SK-N-SH (cell line): Measurements from ENCODE around the gene PDLIM5. TPM values are rescaled to one million over a fixed set of nuclear protein-coding genes. Genes with fewer than 3 reads are reported as not detected.

Experiments used
- CTCF ChIA-PET: fragments of 300-600, 350-600 bp; formaldehyde crosslinking; extraction: SDS; loops from one replicate; lab custom pipeline; 2021; lab: Yijun Ruan, JAX
- POLR2A ChIA-PET: fragments of 350-600 bp; sonication (Branson Sonifier 250); formaldehyde crosslinking; extraction: SDS; loops from one replicate; lab custom pipeline; 2020; ENCODE audit warnings: antibody characterized with exemption, inconsistent platforms; lab: Yijun Ruan, JAX
- DNase-seq: peaks from one replicate; pipeline ENCODE4 v3.0.0; 2012
- H2AFZ ChIP-seq: fragments of 200-600 bp; sonication (generic); 2 replicates; pipeline ENCODE4 v1.8.1; 2016; ENCODE audit warnings: antibody characterized with exemption, mild to moderate bottlenecking, low read depth
- H3F3A ChIP-seq: fragments of 200-600 bp; sonication (generic); replicated peaks from 2 replicates; pipeline ENCODE3; 2016; ENCODE audit warnings: antibody characterized with exemption, mild to moderate bottlenecking; ENCODE audit not compliant: insufficient read depth
- H3K27ac ChIP-seq, 2 experiments: fragments of 200-500 bp in 1 of 2; fragments of 200-600 bp in 1 of 2; sonication (Bioruptor generic) in 1 of 2; sonication (generic), shearing (Covaris generic) in 1 of 2; 2 replicates each; pipeline versions ENCODE4 v1.5.1 to v1.6.1; 2014 to 2016; ENCODE audit warnings: low read depth in 2 of 2, inconsistent platforms in 1 of 2, low read length in 1 of 2, mild to moderate bottlenecking in 1 of 2, mixed read lengths in 1 of 2
- H3K27me3 ChIP-seq: fragments of 200-600 bp; sonication (generic), shearing (Covaris generic); 2 replicates; pipeline ENCODE4 v1.6.1; 2016; ENCODE audit warnings: mixed run types; ENCODE audit not compliant: insufficient read depth
- H3K36me3 ChIP-seq, 2 experiments: fragments of 200-500 bp in 1 of 2; fragments of 200-600 bp in 1 of 2; sonication (Bioruptor generic) in 1 of 2; sonication (generic) in 1 of 2; replicated peaks in 1 of 2; 2 replicates each; pipeline versions ENCODE3 to v1.5.1; 2014 to 2016; ENCODE audit warnings: low read length in 1 of 2, mild to moderate bottlenecking in 1 of 2; ENCODE audit not compliant: insufficient read depth in 2 of 2, control insufficient read depth in 1 of 2
- H3K4me1 ChIP-seq, 2 experiments: fragments of 200-500 bp in 1 of 2; fragments of 200-600 bp in 1 of 2; sonication (Bioruptor generic) in 1 of 2; sonication (generic), shearing (Covaris generic) in 1 of 2; 2 replicates each; pipeline versions ENCODE4 v1.5.1 to v1.6.1; 2014 to 2016; ENCODE audit warnings: low read depth in 1 of 2, low read length in 1 of 2, mixed run types in 1 of 2; ENCODE audit not compliant: insufficient read depth in 2 of 2, control insufficient read depth in 1 of 2
- H3K4me2 ChIP-seq: fragments of 200-600 bp; sonication (generic), shearing (Covaris generic); 2 replicates; pipeline ENCODE4 v1.6.1; 2017; ENCODE audit warnings: mixed run types
- H3K4me3 ChIP-seq, 2 experiments: fragments of 200-500 bp in 1 of 2; fragments of 200-600 bp in 1 of 2; sonication (Bioruptor generic) in 1 of 2; sonication (generic), shearing (Covaris generic) in 1 of 2; 2 replicates each; pipeline versions ENCODE4 v1.5.1 to v1.8.1; 2014 to 2016; ENCODE audit warnings: low read depth in 2 of 2, inconsistent platforms in 1 of 2, low read length in 1 of 2, mild to moderate bottlenecking in 1 of 2, mixed read lengths in 1 of 2, moderate library complexity in 1 of 2
- H3K79me2 ChIP-seq: fragments of 200-600 bp; sonication (generic); 2 replicates; pipeline ENCODE4 v1.8.1; 2017; ENCODE audit warnings: mild to moderate bottlenecking; ENCODE audit not compliant: insufficient read depth
- H3K9ac ChIP-seq: fragments of 200-600 bp; sonication (generic); 2 replicates; pipeline ENCODE4 v1.6.1; 2017; ENCODE audit warnings: mixed run types
- H3K9me2 ChIP-seq: fragments of 200-600 bp; sonication (generic); 2 replicates; pipeline ENCODE4 v1.6.1; 2017; ENCODE audit warnings: mixed run types
- H3K9me3 ChIP-seq: fragments of 200-600 bp; sonication (generic); 2 replicates; pipeline ENCODE4 v1.6.1; 2017; ENCODE audit warnings: mixed run types, mild to moderate bottlenecking, moderate library complexity
- H4K20me1 ChIP-seq: fragments of 200-600 bp; sonication (generic); 2 replicates; pipeline ENCODE4 v1.6.1; 2017; ENCODE audit warnings: mild to moderate bottlenecking, mixed run types; ENCODE audit not compliant: insufficient read depth
- ELF1 ChIP-seq: IDR thresholded peaks from 2 replicates; pipeline ENCODE4 v1.4.0; 2012
- FOXM1 ChIP-seq: IDR thresholded peaks from 2 replicates; pipeline ENCODE4 v1.4.0; 2012; ENCODE audit warnings: low read depth, mild to moderate bottlenecking
- GABPA ChIP-seq: IDR thresholded peaks from 2 replicates; pipeline ENCODE4 v1.4.0; 2012; ENCODE audit warnings: low read depth, mild to moderate bottlenecking
- GATA2 ChIP-seq: sonication (generic); formaldehyde crosslinking; IDR thresholded peaks from 2 replicates; pipeline ENCODE4 v1.5.0; 2020; ENCODE audit warnings: mild to moderate bottlenecking, missing genetic modification reagents
- JUND ChIP-seq: IDR thresholded peaks from 2 replicates; pipeline ENCODE4 v1.4.0; 2012
- NFIC ChIP-seq: IDR thresholded peaks from 2 replicates; pipeline ENCODE4 v1.4.0; 2012; ENCODE audit warnings: borderline replicate concordance
- RAD21 ChIP-seq: IDR thresholded peaks from 2 replicates; pipeline ENCODE4 v1.6.1; 2012; ENCODE audit warnings: mild to moderate bottlenecking, low read length
- SMC3 ChIP-seq: IDR thresholded peaks from 2 replicates; pipeline ENCODE4 v1.6.1; 2012; ENCODE audit warnings: low read depth, low read length, improper control_type of control experiment
- TEAD4 ChIP-seq: IDR thresholded peaks from 2 replicates; pipeline ENCODE4 v1.4.0; 2012; ENCODE audit warnings: mild to moderate bottlenecking, borderline replicate concordance; ENCODE audit not compliant: insufficient read depth
- WGBS: methylation state at CpG from one replicate; pipeline ENCODE4 v1.1.6; 2017; ENCODE audit warnings: low lambda C conversion rate; 5-methylcytosine and 5-hydroxymethylcytosine counted together
- polyA plus RNA-seq, 3 experiments: library from polyadenylated mRNA; depleted of rRNA; stranded (reverse); fragments of >200 nt; gene quantifications; 2 replicates each; pipeline ENCODE4 v1.2.3, GENCODE V29; 2012
- TF ChIP-seq, protein P1 (sequence below): IDR thresholded peaks from 2 replicates; pipeline ENCODE4 v1.4.0; 2012; ENCODE audit warnings: low read depth
- TF ChIP-seq, protein P2 (sequence below): fragments of 200-600 bp; sonication (generic); IDR thresholded peaks from 2 replicates; pipeline ENCODE4 v1.6.1; 2017; ENCODE audit warnings: antibody characterized with exemption, mild to moderate bottlenecking, moderate library complexity

Gene PDLIM5
- polyA plus RNA-seq, 1 of the 3 experiments (the other 2 are of a cell fraction): 36.7 TPM

DNA sequence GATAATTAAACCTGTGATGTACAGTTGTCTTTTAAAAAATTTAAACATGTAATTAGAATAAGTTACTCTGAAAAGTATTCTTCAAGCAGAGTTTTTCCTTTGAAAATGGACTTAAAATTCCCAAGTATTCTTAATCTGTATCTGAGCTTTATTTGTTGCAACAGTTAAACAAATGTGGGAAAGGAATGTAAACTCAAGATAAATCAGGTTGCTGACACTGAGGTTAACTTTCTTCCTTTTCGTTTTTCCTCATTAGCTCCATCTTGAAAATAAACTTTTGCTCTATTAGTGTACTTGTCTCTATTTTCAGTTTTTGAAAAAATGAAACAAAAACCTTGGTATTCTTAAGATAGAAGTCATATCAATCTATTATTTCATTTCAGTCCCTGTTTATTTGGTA is 161.5 kb downstream of the PDLIM5 start:
- Histone ChIP-seq H3K27me3 (no peaks in the 10 kb centered on the region), H3K79me2 (peaks cover 10% of the 10 kb centered on the region; the same call in 1 of the 2 replicates), H3F3A (peaks cover 1% of the 10 kb centered on the region), H2AFZ (no peak overlapping the region), H3K9ac (no peak overlapping the region), H3K4me2 (no peak overlapping the region), H3K9me3 (no peaks in the 10 kb centered on the region), H4K20me1 (no peaks in the 10 kb centered on the region), H3K4me3 (no peak overlapping the region), H3K27ac (no peak overlapping the region), H3K9me2 (no peaks in the 10 kb centered on the region), H3K36me3 (peaks cover 0 to 52% of the 10 kb centered on the region in 2 experiments), H3K4me1 (peaks cover 0 to 4% of the 10 kb centered on the region in 2 experiments; a peak in 1 of 4 replicates)
- POLR2A ChIA-PET: no interaction called here
- CTCF ChIA-PET: no interaction called here
- TF ChIP-seq NFIC (no peak), JUND (no peak), ELF1 (no peak)
- WGBS: 88% methylated on average over 1 of the region's 1 CpG
- DNase-seq: no peak

DNA sequence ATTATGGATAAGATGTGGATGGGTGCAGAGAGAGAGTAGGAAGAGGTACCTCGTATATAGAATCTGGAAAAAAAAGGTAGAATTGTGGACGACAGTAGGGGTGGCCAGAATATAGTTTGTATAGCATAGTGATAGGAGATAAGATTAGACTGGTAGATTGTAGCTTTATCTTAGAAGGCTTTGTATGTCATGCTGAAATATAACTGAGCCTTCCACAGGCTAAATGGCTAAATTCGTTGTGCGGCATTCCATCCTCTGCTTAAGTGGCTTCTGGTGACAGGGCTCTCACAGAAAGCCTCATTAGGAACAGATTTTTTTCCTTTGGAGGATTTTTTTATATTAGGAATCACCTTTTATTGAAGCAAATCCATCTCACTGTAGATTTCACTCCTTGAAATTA is 163.7 kb downstream of the PDLIM5 start:
- ChIA-PET POLR2A (no interaction called here), CTCF (interaction anchor here (1.7 kb wide), 1 partner anchor 510 kb away, joined by 3 read pairs; no protein-coding TSS in a partner anchor)
- H3K27me3 ChIP-seq: no peaks in the 10 kb centered on the region
- H3K4me2 ChIP-seq: no peak overlapping the region
- WGBS: 82% methylated on average over 4 of the region's 4 CpGs
- no peak overlapping the region for H2AFZ ChIP-seq
- TF ChIP-seq FOXM1: no peak
- peak; percentile 77 for TF ChIP-seq GATA2 (CRISPR knock-in tag)
- no peak for TF ChIP-seq TEAD4
- no peak overlapping the region; a peak in 1 of 4 replicates for H3K27ac ChIP-seq
- no peak overlapping the region for H3K9ac ChIP-seq
- peaks cover 9% of the 10 kb centered on the region for H3F3A ChIP-seq
- no peak for DNase-seq
- 0 out of 2 replicates have a peak, but pooled peaks cover 3% of the 10 kb centered on the region for H4K20me1 ChIP-seq
- H3K9me2 ChIP-seq: no peaks in the 10 kb centered on the region
- peaks cover 0 to 4% of the 10 kb centered on the region in 2 experiments; a peak in 1 of 4 replicates for H3K4me1 ChIP-seq
- peaks cover 0 to 47% of the 10 kb centered on the region in 2 experiments for H3K36me3 ChIP-seq
- no peak overlapping the region for H3K4me3 ChIP-seq
- no peaks in the 10 kb centered on the region for H3K9me3 ChIP-seq
- H3K79me2 ChIP-seq: peaks cover 10% of the 10 kb centered on the region; the same call in 1 of the 2 replicates

DNA sequence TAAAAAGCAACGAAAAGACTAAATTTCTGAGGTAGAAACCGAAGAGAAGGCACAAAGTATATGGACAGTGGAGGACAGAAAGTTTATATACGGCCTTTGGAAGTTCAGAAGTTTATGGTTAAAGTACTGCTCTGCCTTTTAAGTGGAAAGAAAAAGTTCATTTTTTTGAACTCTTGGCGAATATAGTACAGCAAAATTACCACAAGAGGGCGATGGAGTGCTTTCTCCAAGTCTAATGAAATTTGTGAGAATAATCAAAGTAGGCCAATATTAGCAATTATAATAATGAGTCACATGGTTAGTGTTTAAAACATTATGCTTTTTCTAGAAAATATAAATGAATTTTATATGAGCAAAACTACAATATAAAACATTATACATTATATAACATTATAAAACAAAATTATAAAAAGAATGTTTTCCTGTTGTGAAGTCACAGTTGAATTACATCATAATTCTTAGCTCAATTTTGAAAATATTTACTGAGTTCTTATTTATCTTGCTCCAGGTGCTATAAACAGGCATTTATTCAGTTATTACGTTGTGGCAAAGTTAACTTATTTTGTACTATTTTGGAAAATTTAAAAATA is 169.8 kb downstream of the PDLIM5 start:
- 7% methylated on average over 6 of the region's 6 CpGs for WGBS
- H3K36me3 ChIP-seq: peaks cover 0 to 61% of the 10 kb centered on the region in 2 experiments
- TF ChIP-seq FOXM1 (no peak), RAD21 (peak; percentile 93), GABPA (no peak), SMC3 (peak; percentile 72), NFIC (no peak)
- TF ChIP-seq, protein P1, sequence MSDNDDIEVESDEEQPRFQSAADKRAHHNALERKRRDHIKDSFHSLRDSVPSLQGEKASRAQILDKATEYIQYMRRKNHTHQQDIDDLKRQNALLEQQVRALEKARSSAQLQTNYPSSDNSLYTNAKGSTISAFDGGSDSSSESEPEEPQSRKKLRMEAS: no peak
- TF ChIP-seq, protein P2, sequence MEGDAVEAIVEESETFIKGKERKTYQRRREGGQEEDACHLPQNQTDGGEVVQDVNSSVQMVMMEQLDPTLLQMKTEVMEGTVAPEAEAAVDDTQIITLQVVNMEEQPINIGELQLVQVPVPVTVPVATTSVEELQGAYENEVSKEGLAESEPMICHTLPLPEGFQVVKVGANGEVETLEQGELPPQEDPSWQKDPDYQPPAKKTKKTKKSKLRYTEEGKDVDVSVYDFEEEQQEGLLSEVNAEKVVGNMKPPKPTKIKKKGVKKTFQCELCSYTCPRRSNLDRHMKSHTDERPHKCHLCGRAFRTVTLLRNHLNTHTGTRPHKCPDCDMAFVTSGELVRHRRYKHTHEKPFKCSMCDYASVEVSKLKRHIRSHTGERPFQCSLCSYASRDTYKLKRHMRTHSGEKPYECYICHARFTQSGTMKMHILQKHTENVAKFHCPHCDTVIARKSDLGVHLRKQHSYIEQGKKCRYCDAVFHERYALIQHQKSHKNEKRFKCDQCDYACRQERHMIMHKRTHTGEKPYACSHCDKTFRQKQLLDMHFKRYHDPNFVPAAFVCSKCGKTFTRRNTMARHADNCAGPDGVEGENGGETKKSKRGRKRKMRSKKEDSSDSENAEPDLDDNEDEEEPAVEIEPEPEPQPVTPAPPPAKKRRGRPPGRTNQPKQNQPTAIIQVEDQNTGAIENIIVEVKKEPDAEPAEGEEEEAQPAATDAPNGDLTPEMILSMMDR: peak; percentile 89
- no peaks in the 10 kb centered on the region for H3K4me1 ChIP-seq
- ChIA-PET POLR2A (no interaction called here), CTCF (interaction anchor here (0.6 to 4.0 kb wide), 51 partner anchors 8 to 923 kb away, joined by 3 to 28 read pairs (median 4); no protein-coding TSS in a partner anchor)
- no peaks in the 10 kb centered on the region for H3K9me2 ChIP-seq
- no peaks in the 10 kb centered on the region for H3K9me3 ChIP-seq
- no peaks in the 10 kb centered on the region for H3K27me3 ChIP-seq
- peak; percentile 37 for DNase-seq
- peaks cover 14% of the 10 kb centered on the region for H3F3A ChIP-seq
- peak overlapping the region; percentile 30; the same call in 1 of the 2 replicates for H3K9ac ChIP-seq
- H3K4me3 ChIP-seq: no peak overlapping the region; a peak in 1 of 4 replicates
- H3K27ac ChIP-seq: peak overlapping the region in 1 of 2 experiments; percentile 14; a peak in 1 of 4 replicates
- peak overlapping the region; percentile 59; the same call in 1 of the 2 replicates for H3K4me2 ChIP-seq
- H4K20me1 ChIP-seq: 0 out of 2 replicates have a peak, but pooled peaks cover 3% of the 10 kb centered on the region
- H3K79me2 ChIP-seq: peaks cover 20% of the 10 kb centered on the region; the same call in 1 of the 2 replicates
- no peak overlapping the region for H2AFZ ChIP-seq
